GM19467 (cell line): ENCODE results near the gene SPPL2B.

ENCODE experiments used
- ATAC-seq: cut with Tn5 transposase; IDR thresholded peaks from one replicate; pipeline ENCODE4 v1.9.1; 2021; ENCODE audit warnings: mild to moderate bottlenecking, moderate library complexity; ENCODE audit not compliant: unreplicated experiment

The SPPL2B gene

GRCh38 chr19:2296141-2296540 is 32.3 kb upstream of the SPPL2B start:
- ATAC-seq, result no peak

- ATAC-seq, result no peak
These were observed 28.0 kb upstream of the SPPL2B start for GRCh38 chr19:2300533-2300932.

GRCh38 chr19:2302319-2303210 is 25.9 kb upstream of the SPPL2B start:
- no peak for ATAC-seq

- ATAC-seq, result no peak
These were observed 25.2 kb upstream of the SPPL2B start for GRCh38 chr19:2303211-2303798.

- ATAC-seq, result no peak
These were observed 22.8 kb upstream of the SPPL2B start for GRCh38 chr19:2305452-2306280.

- ATAC-seq, result no peak
These were observed 22.1 kb upstream of the SPPL2B start for GRCh38 chr19:2306281-2306806.

GRCh38 chr19:2306971-2307370 is 21.5 kb upstream of the SPPL2B start:
- no peak for ATAC-seq

GRCh38 chr19:2307518-2308012 is 20.9 kb upstream of the SPPL2B start:
- ATAC-seq, result no peak

- ATAC-seq, result no peak
These were observed 20.3 kb upstream of the SPPL2B start, which contains the start of gene LINGO3 for GRCh38 chr19:2308114-2308556. Gene LINGO3, minus strand, starts transcription at chr19:2308154. Its CDS starts 16,378 bp downstream, at chr19:2291776.

- no peak for ATAC-seq
These were observed 18.6 kb upstream of the SPPL2B start for GRCh38 chr19:2309734-2310362.

- no peak for ATAC-seq
These were observed 17.4 kb upstream of the SPPL2B start for GRCh38 chr19:2311093-2311492.

- ATAC-seq, result no peak
These were observed 15.5 kb upstream of the SPPL2B start for GRCh38 chr19:2312820-2313501.

GRCh38 chr19:2315121-2315817 is 13.2 kb upstream of the SPPL2B start:
- no peak for ATAC-seq

GRCh38 chr19:2315818-2316353 is 12.6 kb upstream of the SPPL2B start:
- ATAC-seq, result no peak

- ATAC-seq, result no peak
These were observed 11.2 kb upstream of the SPPL2B start for GRCh38 chr19:2317300-2317699.

GRCh38 chr19:2317756-2318155 is 10.7 kb upstream of the SPPL2B start:
- no peak for ATAC-seq

GRCh38 chr19:2318923-2319322 is 9.6 kb upstream of the SPPL2B start:
- no peak for ATAC-seq

GRCh38 chr19:2319551-2319950 is 8.9 kb upstream of the SPPL2B start:
- ATAC-seq, result no peak

- ATAC-seq, result no peak
These were observed 8.4 kb upstream of the SPPL2B start for GRCh38 chr19:2320049-2320448.
